HEK293 (cell line): ENCODE data around the gene SPTBN1.

Source experiments
- BCL11A ChIP-seq: fragments of 450-650 bp; formaldehyde crosslinking; IDR thresholded peaks from 2 replicates; pipeline ENCODE4 v1.5.1; 2016; ENCODE audit warnings: low read depth, missing biosample characterization, missing genetic modification characterization
- CTCF ChIP-seq: fragments of 450-650 bp; formaldehyde crosslinking; IDR thresholded peaks from 2 replicates; pipeline ENCODE4 v1.5.1; 2016; ENCODE audit warnings: missing biosample characterization, missing genetic modification characterization
- GLIS1 ChIP-seq: fragments of 450-650 bp; formaldehyde crosslinking; IDR thresholded peaks from 2 replicates; pipeline ENCODE4 v1.5.1; 2016; ENCODE audit warnings: missing biosample characterization, missing genetic modification characterization
- ZBTB26 ChIP-seq: fragments of 450-650 bp; formaldehyde crosslinking; optimal IDR thresholded peaks from 2 replicates; pipeline ENCODE3; 2016; ENCODE audit warnings: missing biosample characterization, mild to moderate bottlenecking, missing genetic modification characterization
- ZFP37 ChIP-seq: fragments of 450-650 bp; formaldehyde crosslinking; IDR thresholded peaks from 2 replicates; pipeline ENCODE4 v1.5.1; 2016; ENCODE audit warnings: missing biosample characterization, missing genetic modification characterization
- ZNF146 ChIP-seq: fragments of 450-650 bp; formaldehyde crosslinking; IDR thresholded peaks from 2 replicates; pipeline ENCODE4 v1.5.1; 2016; ENCODE audit warnings: missing biosample characterization, missing genetic modification characterization
- ZNF350 ChIP-seq: fragments of 450-650 bp; formaldehyde crosslinking; IDR thresholded peaks from 2 replicates; pipeline ENCODE4 v1.5.0; 2017; ENCODE audit warnings: missing biosample characterization, mild to moderate bottlenecking, missing genetic modification characterization

- no peak for TF ChIP-seq ZNF350 (tag by site-specific recombination)
- no peak for TF ChIP-seq ZBTB26 (tag by site-specific recombination)
- TF ChIP-seq GLIS1: no peak
- TF ChIP-seq ZFP37 (tag by site-specific recombination): no peak
- TF ChIP-seq BCL11A: no peak
- TF ChIP-seq CTCF (tag by site-specific recombination): no peak
- TF ChIP-seq ZNF146: no peak
Observed at GRCh38 chr2:54510916-54511315, 54.8 kb downstream of the SPTBN1 start.
